ENCODE data around the gene CAPZB. TPM values are rescaled to one million over a fixed set of nuclear protein-coding genes. Genes with fewer than 3 reads are reported as not detected.
A peak's percentile ranks its signal among the peaks of the same experiment; 100 is the strongest.

Gene CAPZB
- total RNA-seq, 4 donors from 2014 or later = 107 to 210 (median 119) TPM

DNA sequence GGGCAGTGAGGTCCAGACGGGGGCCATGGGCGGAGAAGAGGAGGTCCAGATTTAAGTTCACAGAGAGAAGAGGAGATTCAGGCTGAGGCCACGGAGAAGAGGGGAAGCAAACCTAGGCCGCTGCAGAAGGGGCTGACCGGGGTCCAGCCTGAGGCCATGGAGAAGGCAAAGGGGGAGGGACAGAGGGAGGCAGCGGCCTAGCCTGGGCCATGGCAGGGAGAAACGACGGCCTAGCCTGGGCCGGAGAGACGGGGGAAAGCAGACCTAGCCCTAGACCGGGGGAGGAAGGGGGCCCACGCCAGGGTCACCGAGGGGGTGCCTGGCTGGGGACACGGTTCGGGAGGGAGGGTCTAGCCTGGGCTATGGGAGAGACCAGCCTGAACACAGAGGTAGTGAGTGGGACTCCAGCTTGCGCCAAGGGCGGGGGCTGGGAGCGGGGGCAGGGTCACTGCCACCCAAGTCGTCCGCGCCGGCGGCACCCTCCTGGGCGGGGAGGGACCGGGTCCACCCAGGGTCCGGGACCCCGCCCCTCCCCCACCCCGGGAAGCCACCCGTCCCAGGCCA is 459 bp downstream of the CAPZB start:
- H3K4me3 ChIP-seq = peak overlapping the region; percentile 83 to 100 (median 98)
- DNase-seq = no peak
- H3K4me1 ChIP-seq = peaks cover 4 to 62% (median 37%) of the 10 kb centered on the region in 4 donors
- H3K36me3 ChIP-seq = no peaks in the 10 kb centered on the region
- H3K9me3 ChIP-seq = no peaks in the 10 kb centered on the region
- H3K27ac ChIP-seq = peak overlapping the region; percentile 94 to 100 (median 100)
- H3K27me3 ChIP-seq = no peaks in the 10 kb centered on the region
- TF ChIP-seq, protein P1, sequence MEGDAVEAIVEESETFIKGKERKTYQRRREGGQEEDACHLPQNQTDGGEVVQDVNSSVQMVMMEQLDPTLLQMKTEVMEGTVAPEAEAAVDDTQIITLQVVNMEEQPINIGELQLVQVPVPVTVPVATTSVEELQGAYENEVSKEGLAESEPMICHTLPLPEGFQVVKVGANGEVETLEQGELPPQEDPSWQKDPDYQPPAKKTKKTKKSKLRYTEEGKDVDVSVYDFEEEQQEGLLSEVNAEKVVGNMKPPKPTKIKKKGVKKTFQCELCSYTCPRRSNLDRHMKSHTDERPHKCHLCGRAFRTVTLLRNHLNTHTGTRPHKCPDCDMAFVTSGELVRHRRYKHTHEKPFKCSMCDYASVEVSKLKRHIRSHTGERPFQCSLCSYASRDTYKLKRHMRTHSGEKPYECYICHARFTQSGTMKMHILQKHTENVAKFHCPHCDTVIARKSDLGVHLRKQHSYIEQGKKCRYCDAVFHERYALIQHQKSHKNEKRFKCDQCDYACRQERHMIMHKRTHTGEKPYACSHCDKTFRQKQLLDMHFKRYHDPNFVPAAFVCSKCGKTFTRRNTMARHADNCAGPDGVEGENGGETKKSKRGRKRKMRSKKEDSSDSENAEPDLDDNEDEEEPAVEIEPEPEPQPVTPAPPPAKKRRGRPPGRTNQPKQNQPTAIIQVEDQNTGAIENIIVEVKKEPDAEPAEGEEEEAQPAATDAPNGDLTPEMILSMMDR (IDR thresholded peaks at IDR 0.05) = no peak
- no peak for TF ChIP-seq POLR2A (IDR thresholded peaks at IDR 0.05)

DNA sequence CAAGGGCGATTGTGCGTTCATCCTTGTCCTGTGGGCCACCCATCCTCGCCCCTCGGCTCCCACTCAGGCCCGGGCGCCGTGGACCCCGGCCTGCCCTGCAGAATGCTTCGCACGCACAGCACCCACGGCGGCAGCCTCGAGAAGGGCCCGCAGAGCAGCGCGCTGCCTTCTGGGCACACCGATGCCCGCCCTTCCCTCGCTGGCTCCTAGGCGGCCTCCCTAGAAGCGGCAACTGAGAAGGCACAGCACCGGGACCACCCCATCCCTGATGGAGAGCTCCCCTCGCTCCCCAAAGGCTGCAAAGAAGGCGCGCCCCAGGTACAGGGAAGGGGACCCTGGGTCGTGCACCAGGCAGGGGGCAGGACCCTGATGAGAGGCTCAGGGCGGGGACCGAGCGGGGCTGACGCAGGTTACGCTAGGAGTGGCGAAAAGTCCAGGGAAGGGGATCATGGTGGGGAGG is 971 bp downstream of the CAPZB start:
- peak overlapping the region; percentile 83 to 100 (median 98) for H3K4me3 ChIP-seq
- TF ChIP-seq, protein P1 (IDR thresholded peaks at IDR 0.05) = peak in 2 of 6 experiments; percentile 9 to 16
- TF ChIP-seq POLR2A (IDR thresholded peaks at IDR 0.05) = no peak
- H3K4me1 ChIP-seq = peaks cover 4 to 67% (median 37%) of the 10 kb centered on the region in 4 donors
- peak in 2 of 3 donors; percentile 58 to 67 for DNase-seq
- no peaks in the 10 kb centered on the region for H3K9me3 ChIP-seq
- no peaks in the 10 kb centered on the region for H3K36me3 ChIP-seq
- no peaks in the 10 kb centered on the region for H3K27me3 ChIP-seq
- H3K27ac ChIP-seq = peak overlapping the region; percentile 94 to 100 (median 100)

DNA sequence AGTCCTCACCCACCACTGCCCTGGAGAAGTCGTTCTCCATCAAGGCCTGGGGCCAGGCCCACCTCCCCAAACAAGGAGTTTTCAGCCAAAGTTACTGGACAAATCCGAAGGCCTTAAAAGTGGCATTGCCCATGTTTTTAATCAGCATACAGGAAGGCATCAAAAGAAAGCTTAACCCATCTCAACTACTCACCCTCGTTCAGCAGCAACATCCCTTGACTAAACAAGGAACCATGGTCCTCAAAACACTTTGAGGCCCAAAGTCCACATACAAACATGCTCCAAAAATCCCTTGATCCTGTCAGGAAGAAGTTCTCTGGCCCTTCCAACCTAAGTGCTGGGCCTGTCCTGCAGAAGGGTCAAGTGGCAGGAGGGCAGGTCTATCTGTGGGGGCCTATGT is 1.6 kb downstream of the CAPZB start:
- Histone ChIP-seq H3K27me3 (no peaks in the 10 kb centered on the region), H3K36me3 (peaks cover 0 to 2% (median 0%) of the 10 kb centered on the region in 3 donors), H3K9me3 (no peaks in the 10 kb centered on the region), H3K27ac (peak overlapping the region; percentile 94 to 100 (median 100)), H3K4me3 (peak overlapping the region; percentile 83 to 100 (median 98)), H3K4me1 (peaks cover 4 to 74% (median 40%) of the 10 kb centered on the region in 4 donors)
- no peak for DNase-seq
- no peak for TF ChIP-seq POLR2A (IDR thresholded peaks at IDR 0.05)
- TF ChIP-seq, protein P1 (IDR thresholded peaks at IDR 0.05) = no peak

DNA sequence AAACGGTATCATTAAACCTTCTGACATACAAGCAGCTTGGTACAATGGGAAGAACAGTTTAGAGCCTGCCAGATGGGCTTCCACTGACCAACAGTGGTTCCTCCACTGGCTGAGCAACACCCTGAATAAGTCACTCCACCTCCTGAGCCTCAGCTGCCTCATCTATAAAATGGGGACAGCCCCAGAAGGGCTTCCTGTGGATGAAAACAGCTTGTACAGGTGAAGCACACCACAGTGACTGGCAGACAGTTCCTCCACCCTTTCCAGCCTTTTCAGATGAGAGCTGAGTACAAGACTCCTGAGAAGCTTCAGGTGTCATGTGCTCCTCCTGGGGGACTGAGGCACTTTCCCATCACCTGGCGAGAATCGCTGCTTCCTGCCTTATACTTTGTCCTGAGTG is 2.1 kb downstream of the CAPZB start:
- DNase-seq = peak in 2 of 3 donors; percentile 48 to 66
- peak overlapping the region; percentile 6 to 100 (median 96) for H3K27ac ChIP-seq
- H3K4me3 ChIP-seq = peak overlapping the region in 3 of 4 donors; percentile 83 to 100 (median 96)
- H3K4me1 ChIP-seq = peaks cover 4 to 77% (median 45%) of the 10 kb centered on the region in 4 donors
- no peaks in the 10 kb centered on the region for H3K27me3 ChIP-seq
- peaks cover 0 to 6% (median 0%) of the 10 kb centered on the region in 3 donors for H3K36me3 ChIP-seq
- TF ChIP-seq, protein P1 (IDR thresholded peaks at IDR 0.05) = no peak
- no peak for TF ChIP-seq POLR2A (IDR thresholded peaks at IDR 0.05)
- no peaks in the 10 kb centered on the region for H3K9me3 ChIP-seq

DNA sequence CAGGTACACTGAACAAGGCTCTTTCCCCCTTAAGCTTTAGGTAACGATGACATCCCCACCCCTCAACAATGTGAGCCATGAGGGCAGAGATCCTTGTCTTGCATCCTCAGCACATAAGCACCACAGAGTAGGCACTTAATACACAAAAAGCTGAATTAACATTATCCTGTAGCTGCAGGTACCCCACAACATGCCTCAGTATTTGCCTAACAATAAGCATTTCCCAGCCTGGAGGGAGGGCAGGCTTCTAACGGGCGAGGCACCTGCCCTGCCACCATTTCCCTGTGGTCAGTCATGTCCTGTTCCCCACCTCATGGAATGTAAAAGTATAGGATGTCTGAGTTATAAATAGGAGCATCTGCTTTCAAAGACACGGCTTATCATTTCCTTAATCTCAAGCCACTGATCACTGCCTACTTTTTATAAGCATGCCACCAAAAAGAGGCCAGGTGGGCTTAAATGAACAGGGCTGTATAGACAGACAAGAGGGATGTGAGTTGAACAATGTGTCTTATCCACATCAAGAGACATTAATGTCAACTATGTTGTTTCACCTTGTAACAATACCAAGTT is 3.4 kb downstream of the CAPZB start:
- Histone ChIP-seq H3K9me3 (no peaks in the 10 kb centered on the region), H3K36me3 (peaks cover 0 to 7% (median 0%) of the 10 kb centered on the region in 3 donors), H3K4me1 (peaks cover 4 to 77% (median 49%) of the 10 kb centered on the region in 4 donors), H3K4me3 (peak overlapping the region in 1 of 4 donors; percentile 96), H3K27ac (peak overlapping the region in 2 of 4 donors; percentile 94 to 100), H3K27me3 (no peaks in the 10 kb centered on the region)
- no peak for TF ChIP-seq POLR2A (IDR thresholded peaks at IDR 0.05)
- TF ChIP-seq, protein P1 (IDR thresholded peaks at IDR 0.05) = no peak
- DNase-seq = no peak
